ENCODE data around the gene GM2A. TPM values are rescaled to one million over a fixed set of nuclear protein-coding genes. Genes with fewer than 3 reads are reported as not detected.

The GM2A gene
- total RNA-seq (2022; extraction: Qiagen RNA extraction): 14.8 to 18.0 TPM (median 15.3 TPM) in 5 replicates

DNA sequence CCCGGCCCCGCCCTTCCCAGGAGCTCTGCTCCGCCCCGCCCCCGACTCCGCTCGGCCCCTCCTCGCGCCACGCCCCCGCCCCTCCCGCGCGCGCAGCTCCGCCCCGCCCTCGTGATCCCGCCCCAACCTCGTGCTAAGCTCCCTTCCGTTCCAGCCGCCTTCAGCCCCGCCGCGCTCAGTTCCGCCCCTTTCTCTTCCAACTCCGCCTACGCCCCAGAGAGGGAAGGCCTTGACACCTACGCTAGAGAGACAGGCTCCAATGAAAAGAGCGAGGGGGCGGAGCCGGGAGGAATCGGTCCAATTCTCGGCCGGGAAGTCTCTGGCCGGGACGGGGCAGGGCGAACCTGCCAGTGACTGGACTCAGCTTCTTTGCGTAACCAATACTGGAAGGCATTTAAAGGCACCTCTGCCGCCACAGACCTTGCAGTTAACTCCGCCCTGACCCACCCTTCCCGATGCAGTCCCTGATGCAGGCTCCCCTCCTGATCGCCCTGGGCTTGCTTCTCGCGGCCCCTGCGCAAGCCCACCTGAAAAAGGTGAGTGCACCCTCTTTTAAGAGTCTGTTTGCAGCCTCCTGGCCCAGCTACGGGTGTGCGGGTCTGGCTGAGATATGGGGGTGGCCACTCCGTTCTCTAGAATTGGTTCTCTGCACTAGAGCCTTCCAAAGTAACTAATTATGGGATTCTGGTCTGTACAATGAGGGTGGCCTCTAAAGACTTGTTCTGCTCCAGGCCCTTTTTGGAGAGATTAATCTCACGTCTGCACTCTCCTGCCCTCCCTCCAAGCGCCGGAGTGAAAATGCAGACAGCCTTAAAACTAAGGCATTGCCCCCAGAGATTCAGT, at the start of gene GM2A:
TSS of gene GM2A (plus strand) at position 424 of the 843 bp plus-strand sequence. CDS start at position 456, 32 bp downstream.

DNA sequence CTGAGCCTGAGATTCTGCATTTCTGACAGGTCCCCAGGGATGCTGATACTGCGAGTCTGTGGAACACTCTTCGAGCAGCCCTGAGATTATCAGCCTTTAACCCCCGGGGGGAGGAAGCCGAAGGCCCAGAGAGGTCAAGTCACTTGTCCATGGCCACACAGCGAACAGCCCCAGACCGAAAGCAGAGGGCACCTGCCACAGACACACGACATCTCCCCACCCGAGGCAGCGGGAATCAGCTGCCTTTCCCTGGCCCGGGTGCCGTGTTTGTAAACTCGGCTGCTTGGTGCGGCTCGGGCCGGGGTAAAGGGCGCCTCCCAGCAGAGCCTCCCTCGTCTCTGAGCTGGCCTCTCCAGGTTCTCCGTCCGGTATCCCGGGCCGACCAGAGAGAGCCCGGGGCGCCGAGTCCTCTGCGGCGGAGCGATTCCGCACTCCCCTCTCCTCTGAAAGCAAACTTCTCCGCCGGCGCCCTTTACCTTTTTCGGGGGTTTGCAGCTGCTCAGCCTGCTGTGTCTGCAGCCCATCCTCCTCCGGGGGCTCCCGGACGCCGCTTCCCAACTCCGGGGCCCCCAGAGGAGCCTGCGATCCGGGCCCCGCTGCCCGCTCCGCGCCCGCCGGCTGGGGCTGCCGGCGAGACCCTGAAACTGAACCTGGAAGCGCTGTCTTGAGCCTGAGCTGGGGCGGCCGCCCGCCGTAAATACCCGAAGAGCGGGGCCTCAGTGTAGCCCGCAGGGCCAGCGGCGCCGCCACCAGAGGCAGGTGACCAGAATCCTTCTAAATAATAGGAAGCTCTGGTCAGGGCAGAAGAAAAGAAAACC, 29.3 kb upstream of the GM2A start, which contains the start of gene CCDC69:
TSS of gene CCDC69 (minus strand) at position 646 of the 818 bp plus-strand sequence. CDS start at position 524, 122 bp downstream.

DNA sequence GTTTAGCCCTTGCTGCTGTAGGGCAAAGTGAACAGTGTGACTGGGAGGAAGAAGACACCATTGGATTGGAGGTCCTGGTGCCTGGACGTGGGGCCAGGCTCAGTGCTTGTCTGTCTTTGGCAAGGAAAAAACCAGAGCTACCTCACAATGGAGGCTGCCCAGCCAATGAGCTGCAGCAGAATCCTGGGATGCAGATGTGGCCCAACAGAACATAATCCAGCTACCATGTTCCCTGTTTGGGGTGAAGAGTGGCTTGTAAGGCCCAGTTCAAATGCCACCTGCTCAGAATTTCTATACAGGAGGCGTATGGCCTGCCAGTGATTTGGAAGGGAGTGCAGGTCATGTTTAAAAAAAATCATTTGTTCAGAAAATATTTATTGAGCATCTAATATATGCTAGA, 50.7 kb downstream of the GM2A start, which contains the start of gene SLC36A3:
TSS of gene SLC36A3 (minus strand) at position 101 of the 400 bp plus-strand sequence. CDS start 412 bp downstream, outside the sequence.

Other genes starting within 250 kb of the GM2A start
- gene GPX3, start 232.6 kb upstream of the GM2A start, total RNA-seq (2022; extraction: Qiagen RNA extraction): 17.4 to 21.2 TPM (median 18.2 TPM) in 5 replicates
- 142 to 156 TPM (median 153 TPM) in 5 replicates for gene TNIP1, start 172.2 kb upstream of the GM2A start, total RNA-seq (2022; extraction: Qiagen RNA extraction)
- 42.3 to 51.2 TPM (median 45.6 TPM) in 5 replicates for gene ANXA6, start 95.4 kb upstream of the GM2A start, total RNA-seq (2022; extraction: Qiagen RNA extraction)
- gene CCDC69, start 29.1 kb upstream of the GM2A start, total RNA-seq (2022; extraction: Qiagen RNA extraction): 1.1 to 2.0 TPM (median 1.5 TPM) in 5 replicates
- not detected in 5 replicates for gene SLC36A3, start 50.6 kb downstream of the GM2A start, total RNA-seq (2022; extraction: Qiagen RNA extraction)
- not detected in 5 replicates for gene SLC36A2, start 94.4 kb downstream of the GM2A start, total RNA-seq (2022; extraction: Qiagen RNA extraction)
- gene SLC36A1, start 194.4 kb downstream of the GM2A start, total RNA-seq (2022; extraction: Qiagen RNA extraction): 8.2 to 9.1 TPM (median 8.3 TPM) in 5 replicates